Omental fat pad (tissue), 4 donors: ENCODE data around the gene TRPC3. TPM values are rescaled to one million over a fixed set of nuclear protein-coding genes. Genes with fewer than 3 reads are reported as not detected.

ENCODE experiments used
- ATAC-seq: fragments of 150-250 bp; one replicate; pipeline ENCODE4 v1.9.1; 2016; ENCODE audit warnings: mild to moderate bottlenecking, moderate library complexity; ENCODE audit not compliant: low FRiP score
- DNase-seq: peaks from one replicate; pipeline ENCODE4 v3.0.0-alpha.2; 2019; ENCODE audit warnings: low spot score
- CTCF ChIP-seq, 3 donors: fragments of 450-650 bp; IDR thresholded peaks; one replicate each; pipeline ENCODE4 v1.5.1; 2016 to 2017; ENCODE audit warnings: antibody characterized with exemption in 3 of 3, mild to moderate bottlenecking in 3 of 3, moderate library complexity in 2 of 3
- total RNA-seq, 4 donors: library from RNA; depleted of rRNA; stranded (reverse); fragments of >200 nt; gene quantifications; one replicate each; pipeline ENCODE4 v1.1.0, GENCODE V29; 2016

Gene TRPC3
- total RNA-seq, 4 donors from 2014 or later: 0.65 to 2.7 (median 1.3) TPM

- TF ChIP-seq CTCF (IDR thresholded peaks at IDR 0.05): no peak
- no peak for DNase-seq
- no peak for ATAC-seq
Observed at GRCh38 chr4:121964958-121965357, 13.1 kb upstream of the TRPC3 start.

- no peak for ATAC-seq
- DNase-seq: no peak
- no peak for TF ChIP-seq CTCF (IDR thresholded peaks at IDR 0.05)
Observed at GRCh38 chr4:121960818-121961217, 9.0 kb upstream of the TRPC3 start.

GRCh38 chr4:121958777-121959176 lies 6.9 kb upstream of the TRPC3 start:
- no peak for DNase-seq
- no peak for ATAC-seq
- no peak for TF ChIP-seq CTCF (IDR thresholded peaks at IDR 0.05)

- TF ChIP-seq CTCF (IDR thresholded peaks at IDR 0.05): no peak
- ATAC-seq: no peak
- DNase-seq: no peak
Observed at GRCh38 chr4:121957266-121957665, 5.4 kb upstream of the TRPC3 start.

DNA sequence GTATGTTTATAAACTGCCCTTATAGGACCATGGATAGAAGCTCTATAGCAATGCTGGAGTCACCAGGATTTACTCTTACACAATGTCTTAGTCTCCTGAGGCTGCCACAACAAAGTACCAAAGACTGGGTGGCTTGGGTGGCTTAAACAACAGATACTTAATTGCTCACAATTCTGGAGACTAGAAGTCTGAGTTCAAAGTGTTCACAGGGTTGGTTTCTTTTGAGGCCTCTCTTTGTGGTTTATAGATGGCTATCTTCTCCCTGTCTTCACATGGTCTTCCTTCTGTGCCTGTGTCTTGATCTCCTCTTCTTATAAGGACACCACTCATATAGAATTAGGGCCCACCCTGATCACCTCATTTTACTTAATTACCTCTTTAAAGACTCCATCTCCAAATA lies 2.0 kb upstream of the TRPC3 start:
- no peak for TF ChIP-seq CTCF (IDR thresholded peaks at IDR 0.05)
- no peak for ATAC-seq
- no peak for DNase-seq

GRCh38 chr4:121952290-121952689 lies 430 bp upstream of the TRPC3 start:
- ATAC-seq: no peak
- no peak for DNase-seq
- no peak for TF ChIP-seq CTCF (IDR thresholded peaks at IDR 0.05)

GRCh38 chr4:121950680-121951520 lies 960 bp downstream of the TRPC3 start:
- ATAC-seq: peak; percentile 69
- no peak for TF ChIP-seq CTCF (IDR thresholded peaks at IDR 0.05)
- DNase-seq: no peak
